ENCODE measurements around the gene DPM2. TPM values are rescaled to one million over a fixed set of nuclear protein-coding genes. Genes with fewer than 3 reads are reported as not detected.

Gene DPM2
- total RNA-seq, 6 experiments from 2014 or later = 10.6 to 19.1 (median 13.9) TPM

GRCh38 chr9:127982912-127983311, 45.3 kb upstream of the DPM2 start:
- intact Hi-C loops (cut with DNase I) = loop anchor here in 1 of 2 donors (10.0 kb wide), 1 partner anchor 122 kb away; no protein-coding TSS in a partner anchor
- TF ChIP-seq, protein P1, sequence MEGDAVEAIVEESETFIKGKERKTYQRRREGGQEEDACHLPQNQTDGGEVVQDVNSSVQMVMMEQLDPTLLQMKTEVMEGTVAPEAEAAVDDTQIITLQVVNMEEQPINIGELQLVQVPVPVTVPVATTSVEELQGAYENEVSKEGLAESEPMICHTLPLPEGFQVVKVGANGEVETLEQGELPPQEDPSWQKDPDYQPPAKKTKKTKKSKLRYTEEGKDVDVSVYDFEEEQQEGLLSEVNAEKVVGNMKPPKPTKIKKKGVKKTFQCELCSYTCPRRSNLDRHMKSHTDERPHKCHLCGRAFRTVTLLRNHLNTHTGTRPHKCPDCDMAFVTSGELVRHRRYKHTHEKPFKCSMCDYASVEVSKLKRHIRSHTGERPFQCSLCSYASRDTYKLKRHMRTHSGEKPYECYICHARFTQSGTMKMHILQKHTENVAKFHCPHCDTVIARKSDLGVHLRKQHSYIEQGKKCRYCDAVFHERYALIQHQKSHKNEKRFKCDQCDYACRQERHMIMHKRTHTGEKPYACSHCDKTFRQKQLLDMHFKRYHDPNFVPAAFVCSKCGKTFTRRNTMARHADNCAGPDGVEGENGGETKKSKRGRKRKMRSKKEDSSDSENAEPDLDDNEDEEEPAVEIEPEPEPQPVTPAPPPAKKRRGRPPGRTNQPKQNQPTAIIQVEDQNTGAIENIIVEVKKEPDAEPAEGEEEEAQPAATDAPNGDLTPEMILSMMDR (IDR thresholded peaks at IDR 0.05) = no peak
- no peak for TF ChIP-seq POLR2A (IDR thresholded peaks at IDR 0.05)
- no CpG with 5 or more reads among the region's 1 CpG for WGBS (ENCODE audit: insufficient coverage, low coverage, low lambda C conversion rate, missing lambda C conversion rate)
- no peaks in the 10 kb centered on the region for H3K36me3 ChIP-seq
- peaks cover 0 to 34% (median 8%) of the 10 kb centered on the region in 4 donors for H3K4me1 ChIP-seq
- no peak for DNase-seq
- no peak for ATAC-seq
- H3K4me3 ChIP-seq = no peak overlapping the region
- H3K9me3 ChIP-seq = no peaks in the 10 kb centered on the region
- no peaks in the 10 kb centered on the region for H3K27me3 ChIP-seq
- H3K27ac ChIP-seq = no peak overlapping the region

DNA sequence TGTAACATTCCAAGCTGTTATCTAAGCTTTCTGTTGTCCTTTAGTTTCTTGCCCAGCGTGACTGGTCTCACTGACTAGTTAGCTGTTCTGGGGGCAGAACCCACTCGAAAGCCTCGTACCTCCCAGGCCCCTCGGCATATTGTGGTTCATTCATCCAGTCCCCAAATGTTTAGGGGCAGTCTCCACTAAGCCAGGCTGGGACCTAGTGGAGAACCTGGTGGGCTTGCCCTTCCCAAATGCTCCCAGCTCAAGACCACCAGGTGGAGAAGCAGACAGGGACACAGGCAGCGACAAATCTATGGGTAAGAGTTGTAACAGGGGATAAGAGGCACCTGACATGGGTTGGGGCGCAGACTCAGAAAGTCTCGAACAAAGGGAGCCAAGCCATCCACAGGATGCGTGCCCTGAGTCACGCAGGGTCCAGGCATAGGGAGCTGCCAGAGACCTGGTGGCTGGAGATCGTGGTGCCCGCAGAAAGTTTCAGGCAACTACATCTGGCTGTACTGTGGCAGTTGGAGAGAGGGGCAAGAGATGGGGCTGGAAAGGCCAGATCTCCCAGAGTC, 44.0 kb upstream of the DPM2 start:
- ATAC-seq (no peak), DNase-seq (no peak)
- TF ChIP-seq, protein P1 (IDR thresholded peaks at IDR 0.05) = no peak
- no peak for TF ChIP-seq POLR2A (IDR thresholded peaks at IDR 0.05)
- WGBS (ENCODE audit: insufficient coverage, low coverage, low lambda C conversion rate, missing lambda C conversion rate) = 77% methylated on average over 3 of the region's 11 CpGs
- H3K27ac ChIP-seq = peak overlapping the region; percentile 65 to 80 (median 75)
- peaks cover 0 to 36% (median 9%) of the 10 kb centered on the region in 4 donors for H3K4me1 ChIP-seq
- intact Hi-C loops (cut with DNase I) = loop anchor here in 1 of 2 donors (10.0 kb wide), 1 partner anchor 123 kb away; no protein-coding TSS in a partner anchor
- peak overlapping the region; percentile 54 to 100 (median 86) for H3K4me3 ChIP-seq
- H3K36me3 ChIP-seq = no peaks in the 10 kb centered on the region
- no peaks in the 10 kb centered on the region for H3K27me3 ChIP-seq
- H3K9me3 ChIP-seq = no peaks in the 10 kb centered on the region

DNA sequence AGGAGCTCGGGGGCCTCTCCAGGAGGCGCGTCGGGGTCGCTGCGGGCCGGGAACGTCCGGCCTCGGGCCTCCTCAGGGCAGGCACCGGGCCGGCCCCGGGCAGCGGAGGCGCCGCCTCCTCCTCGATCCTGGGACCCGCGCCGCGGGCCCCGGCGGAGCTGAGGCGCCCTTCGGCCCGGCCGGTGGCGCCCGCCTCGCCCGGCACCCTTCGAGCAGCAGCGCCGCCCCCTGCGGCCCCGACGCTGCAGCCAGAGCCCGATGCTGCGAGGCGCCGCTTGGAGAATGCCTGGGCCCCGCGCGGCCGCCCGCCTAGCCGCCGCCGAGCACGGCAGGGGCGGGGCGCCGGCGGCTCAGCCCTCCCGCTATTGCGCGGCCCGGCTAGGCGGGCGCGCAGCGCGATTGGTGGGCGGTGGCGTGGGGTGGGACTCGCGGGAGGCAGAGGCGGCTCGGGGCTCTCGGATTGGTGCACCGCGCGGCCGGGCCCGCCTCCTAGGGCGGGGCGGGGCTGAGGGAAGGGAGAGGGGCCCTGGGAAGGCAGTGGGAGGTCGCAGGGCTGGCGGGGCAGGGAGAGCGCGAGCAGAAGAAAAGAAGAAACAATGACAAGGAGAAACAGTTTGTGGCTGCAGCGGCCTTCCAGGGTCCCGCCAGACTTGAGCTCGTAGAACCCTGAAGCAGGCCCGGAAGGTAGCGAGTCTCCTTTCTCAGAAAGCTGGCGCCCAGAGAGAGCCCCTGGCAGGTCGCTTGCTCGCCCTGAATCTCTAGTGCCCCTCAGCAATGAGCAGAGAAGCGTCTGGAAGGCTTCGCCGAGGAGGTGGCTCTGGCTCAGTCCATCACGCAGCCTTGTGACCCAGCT, 43.3 kb upstream of the DPM2 start, which contains the start of gene EEIG1:
Gene EEIG1, minus strand, starts transcription at position 284 of the 853 bp plus-strand sequence. CDS start 852 bp downstream, outside the sequence.
- Histone ChIP-seq H3K27me3 (no peaks in the 10 kb centered on the region), H3K36me3 (no peaks in the 10 kb centered on the region), H3K4me3 (peak within 1 kb of the TSS; percentile 86 to 100 (median 86)), H3K4me1 (peaks cover 0 to 39% (median 9%) of the 10 kb centered on the region in 4 donors), H3K27ac (peak within 1 kb of the TSS; percentile 65 to 80 (median 75)), H3K9me3 (no peaks in the 10 kb centered on the region)
- ATAC-seq = peak; percentile 83 to 92 (median 86)
- WGBS (ENCODE audit: insufficient coverage, low coverage, low lambda C conversion rate, missing lambda C conversion rate) = 0% methylated on average over 21 of the region's 93 CpGs
- peak; percentile 93 for TF ChIP-seq POLR2A (IDR thresholded peaks at IDR 0.05)
- TF ChIP-seq, protein P1 (IDR thresholded peaks at IDR 0.05) = no peak
- intact Hi-C loops (cut with DNase I) = loop anchor here in 1 of 2 donors (10.0 kb wide), 1 partner anchor 124 kb away; no protein-coding TSS in a partner anchor
- peak; percentile 97 to 98 (median 97) for DNase-seq

- Histone ChIP-seq H3K27ac (peak overlapping the region; percentile 56 to 80 (median 56)), H3K36me3 (no peaks in the 10 kb centered on the region), H3K9me3 (no peaks in the 10 kb centered on the region), H3K4me3 (peak overlapping the region; percentile 86 to 100 (median 86)), H3K27me3 (no peaks in the 10 kb centered on the region), H3K4me1 (peaks cover 0 to 46% (median 12%) of the 10 kb centered on the region in 4 donors)
- ATAC-seq (peak; percentile 49 to 67 (median 56)), DNase-seq (peak; percentile 76 to 82 (median 80))
- TF ChIP-seq, protein P1 (IDR thresholded peaks at IDR 0.05) = no peak
- peak; percentile 66 for TF ChIP-seq POLR2A (IDR thresholded peaks at IDR 0.05)
- 3% methylated on average over 8 of the region's 61 CpGs for WGBS (ENCODE audit: insufficient coverage, low coverage, low lambda C conversion rate, missing lambda C conversion rate)
- intact Hi-C loops (cut with DNase I) = loop anchor here in 1 of 2 donors (10.0 kb wide), 1 partner anchor 125 kb away; no protein-coding TSS in a partner anchor
Observed at GRCh38 chr9:127980060-127980705, 42.5 kb upstream of the DPM2 start.
